HG03064 (cell line): ENCODE data around the gene SCGB1D1.
"Not testable (repeated sequence)": the region's sequence is repeated elsewhere in the genome, so short reads cannot be mapped to it uniquely, and the experiment has no call there.

Source experiments
- ATAC-seq: cut with Tn5 transposase; IDR thresholded peaks from one replicate; pipeline ENCODE4 v1.9.1; 2021; ENCODE audit warnings: low read depth; ENCODE audit not compliant: unreplicated experiment

SCGB1D1 gene

DNA sequence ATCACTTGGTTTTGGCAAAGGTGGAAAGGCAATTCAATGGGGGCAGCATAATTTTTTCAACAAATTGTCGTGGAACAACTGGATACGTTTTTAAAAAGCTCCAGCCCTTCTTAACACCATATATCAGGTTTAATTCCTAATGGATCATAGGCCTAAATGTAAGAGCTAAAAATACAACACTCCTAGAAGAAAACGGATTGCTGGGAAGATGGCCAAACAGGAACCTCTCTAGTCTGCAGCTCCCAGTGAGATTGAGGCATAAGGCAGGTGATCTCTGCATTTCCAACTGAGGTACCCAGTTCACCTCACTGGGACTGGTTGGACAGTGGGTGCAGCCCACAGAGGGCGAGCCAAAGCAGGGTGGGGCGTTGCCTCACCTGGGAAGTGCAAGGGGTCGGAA is 32.4 kb upstream of the SCGB1D1 start:
- ATAC-seq, result no peak

GRCh38 chr11:62166371-62166770 is 23.6 kb upstream of the SCGB1D1 start:
- no peak for ATAC-seq

GRCh38 chr11:62169448-62169847 is 20.6 kb upstream of the SCGB1D1 start:
- no peak for ATAC-seq

GRCh38 chr11:62169935-62170334 is 20.1 kb upstream of the SCGB1D1 start:
- ATAC-seq, result no peak

DNA sequence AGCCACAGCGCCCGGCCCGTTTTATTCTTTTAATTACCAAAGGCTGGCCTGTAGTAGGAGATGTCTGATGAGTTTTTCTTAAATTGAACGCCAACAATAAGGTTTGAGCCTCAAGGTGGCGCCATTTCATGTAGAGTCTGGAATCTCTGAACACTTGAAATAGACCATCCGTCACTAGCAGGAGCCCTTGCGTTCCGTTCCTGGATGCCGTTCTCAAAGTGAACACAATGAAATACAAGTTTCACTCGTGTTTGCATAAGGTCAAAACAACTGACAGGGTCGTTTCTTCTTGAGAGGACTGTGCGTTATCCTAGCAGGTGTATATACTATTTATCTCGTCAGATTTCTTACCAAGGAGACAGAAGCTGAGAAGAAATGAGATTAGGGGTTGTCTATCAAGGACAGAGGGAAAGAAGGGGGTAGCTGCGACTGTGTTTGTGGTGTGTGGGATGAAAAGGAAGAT is 18.7 kb upstream of the SCGB1D1 start:
- ATAC-seq, result no peak

- ATAC-seq, result no peak
Measured at GRCh38 chr11:62172294-62172693, 17.7 kb upstream of the SCGB1D1 start.

GRCh38 chr11:62176766-62177165 is 13.2 kb upstream of the SCGB1D1 start:
- ATAC-seq, result no peak

GRCh38 chr11:62179995-62180394 is 10.0 kb upstream of the SCGB1D1 start:
- ATAC-seq, result no peak

DNA sequence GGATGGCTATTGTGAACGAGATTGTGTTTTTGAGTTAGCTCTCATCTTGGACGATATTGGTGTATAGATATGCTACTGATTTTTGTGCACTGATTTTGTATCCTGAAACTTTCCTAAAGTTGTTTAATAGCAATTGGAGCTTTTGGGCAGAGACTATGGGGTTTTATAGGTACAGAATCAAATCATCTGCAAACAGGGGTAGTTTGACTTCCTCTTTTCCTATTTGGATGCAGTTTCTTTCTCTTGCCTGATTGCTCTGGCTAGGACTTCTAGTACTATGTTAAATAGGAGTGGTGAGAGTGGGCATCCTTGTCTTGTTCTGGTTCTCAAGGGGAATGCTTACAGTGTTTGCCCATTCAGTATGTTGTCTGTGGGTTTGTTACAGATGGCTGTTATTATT is 8.9 kb upstream of the SCGB1D1 start:
- no peak for ATAC-seq

DNA sequence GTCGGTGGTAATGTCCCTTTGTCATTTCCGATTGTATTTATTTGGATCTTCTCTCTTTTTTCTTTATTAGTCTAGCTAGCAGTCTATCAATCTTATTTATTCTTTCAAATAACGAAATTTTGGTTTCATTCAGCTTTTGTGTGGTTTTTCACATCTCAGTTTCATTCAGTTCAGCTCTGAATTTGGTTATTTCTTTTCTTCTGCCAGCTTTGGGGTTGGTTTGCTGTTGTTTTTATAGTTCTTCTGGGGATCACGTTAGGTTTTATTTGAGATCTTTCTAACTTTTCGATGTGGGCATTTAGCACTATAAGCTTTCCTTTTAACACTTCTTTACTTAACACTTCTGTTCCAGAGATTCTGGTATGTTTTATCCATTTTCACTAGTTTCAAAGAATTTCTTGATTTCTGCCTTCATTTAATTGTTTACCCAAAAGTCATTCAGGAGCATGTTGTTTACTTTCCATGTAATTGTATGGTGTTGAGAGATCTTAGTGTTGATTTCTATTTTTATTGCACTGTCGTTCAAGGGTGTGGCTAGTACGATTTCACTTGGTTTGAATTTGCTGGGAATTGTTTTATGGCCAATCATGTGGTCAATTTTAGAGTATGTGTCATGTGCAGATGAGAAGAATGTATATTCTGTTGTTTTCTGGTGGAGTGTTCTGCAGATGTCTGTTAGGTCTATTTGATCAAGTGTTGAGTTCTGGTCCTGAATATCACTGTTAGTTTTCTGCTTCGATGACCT is 7.7 kb upstream of the SCGB1D1 start:
- ATAC-seq, result no peak

DNA sequence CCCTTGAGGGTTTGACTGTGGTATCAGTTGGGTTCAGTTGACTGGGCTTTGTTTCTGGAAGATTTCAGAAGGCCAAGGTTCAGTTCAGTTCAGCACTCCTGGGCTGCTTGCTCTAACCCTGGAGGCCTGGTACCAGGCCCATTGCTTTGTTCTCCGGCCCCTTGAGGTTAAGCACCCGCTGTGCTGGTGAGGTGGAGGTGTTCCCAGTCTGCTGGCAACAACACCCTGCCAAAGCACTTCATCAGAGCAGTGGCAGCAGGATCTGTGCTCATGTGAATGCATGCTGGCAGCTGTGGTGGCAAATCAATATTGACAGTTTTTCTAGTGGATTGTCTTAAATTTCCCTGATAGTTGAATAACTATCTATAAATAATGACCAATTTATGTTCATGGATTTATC is 3.8 kb upstream of the SCGB1D1 start:
- ATAC-seq, result no peak

DNA sequence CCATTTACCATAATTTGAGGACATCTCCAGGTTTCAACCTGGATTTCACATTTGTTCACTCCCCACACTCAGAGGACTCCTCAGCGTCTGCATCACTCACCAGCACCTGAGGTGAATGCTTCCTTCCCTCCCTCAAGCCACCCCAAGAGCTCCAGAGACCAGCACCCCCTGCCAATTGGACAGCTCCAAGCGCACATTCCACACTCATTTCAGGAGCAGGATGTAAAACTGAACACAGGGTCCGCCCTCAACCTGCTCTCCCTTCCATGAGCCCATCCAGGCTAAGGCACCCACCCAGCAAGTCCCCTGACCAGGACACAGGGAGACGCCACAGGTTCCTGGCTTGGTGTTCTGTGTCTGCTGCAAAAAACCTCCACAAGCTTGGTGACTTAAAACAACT is 3.9 kb downstream of the SCGB1D1 start:
- ATAC-seq, result no peak

DNA sequence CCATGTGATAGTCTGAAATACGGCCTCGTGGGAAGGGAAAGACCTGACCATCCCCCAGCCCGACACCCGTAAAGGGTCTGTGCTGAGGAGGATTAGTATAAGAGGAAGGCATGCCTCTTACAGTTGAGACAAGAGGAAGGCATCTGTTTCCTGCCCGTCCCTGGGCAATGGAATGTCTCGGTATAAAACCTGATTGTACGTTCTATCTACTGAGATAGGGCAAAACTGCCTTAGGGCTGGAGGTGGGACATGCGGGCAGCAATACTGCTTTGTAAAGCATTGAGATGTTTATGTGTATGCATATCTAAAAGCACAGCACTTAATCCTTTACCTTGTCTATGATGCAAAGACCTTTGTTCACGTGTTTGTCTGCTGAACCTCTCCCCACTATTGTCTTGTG is 5.0 kb downstream of the SCGB1D1 start:
- ATAC-seq, result not testable (repeated sequence)

- no peak for ATAC-seq
Measured at GRCh38 chr11:62195945-62196344, 5.9 kb downstream of the SCGB1D1 start.

DNA sequence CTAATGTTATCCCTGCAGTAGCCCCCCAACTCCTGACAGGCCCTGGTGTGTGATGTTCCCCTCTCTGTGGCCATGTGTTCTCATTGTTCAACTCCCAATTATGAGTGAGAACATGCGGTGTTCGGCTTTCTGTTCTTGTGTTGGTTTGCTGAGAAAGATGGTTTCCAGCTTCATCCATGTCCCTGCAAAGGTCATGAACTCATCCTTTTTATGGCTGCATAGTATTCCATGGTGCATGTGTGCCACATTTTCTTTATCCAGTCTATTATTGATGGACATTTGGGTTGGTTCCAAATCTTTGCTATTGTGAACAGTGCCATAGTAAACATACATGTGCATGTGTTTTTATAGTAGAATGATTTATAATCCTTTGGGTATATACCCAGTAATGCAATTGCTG is 7.4 kb downstream of the SCGB1D1 start:
- not testable (repeated sequence) for ATAC-seq

DNA sequence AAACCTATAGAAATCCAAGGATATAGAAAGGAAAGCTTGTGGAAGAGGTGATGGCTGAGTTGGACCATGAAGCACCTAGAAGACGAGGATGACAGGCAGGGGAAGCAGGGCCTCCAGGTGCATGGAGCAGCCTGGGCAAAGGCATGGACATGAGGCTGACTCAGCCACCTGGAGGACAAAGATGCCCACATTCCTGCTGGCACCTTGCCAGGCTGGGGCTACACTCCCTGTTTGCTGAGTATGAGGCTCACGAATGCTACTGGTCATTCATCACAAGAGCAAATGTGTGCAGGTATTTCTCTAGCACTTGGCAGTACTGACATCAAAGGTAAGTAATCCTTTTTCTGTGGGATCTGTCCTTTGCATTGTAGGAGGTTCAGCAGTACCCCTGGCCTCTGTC is 11.4 kb downstream of the SCGB1D1 start:
- no peak for ATAC-seq

DNA sequence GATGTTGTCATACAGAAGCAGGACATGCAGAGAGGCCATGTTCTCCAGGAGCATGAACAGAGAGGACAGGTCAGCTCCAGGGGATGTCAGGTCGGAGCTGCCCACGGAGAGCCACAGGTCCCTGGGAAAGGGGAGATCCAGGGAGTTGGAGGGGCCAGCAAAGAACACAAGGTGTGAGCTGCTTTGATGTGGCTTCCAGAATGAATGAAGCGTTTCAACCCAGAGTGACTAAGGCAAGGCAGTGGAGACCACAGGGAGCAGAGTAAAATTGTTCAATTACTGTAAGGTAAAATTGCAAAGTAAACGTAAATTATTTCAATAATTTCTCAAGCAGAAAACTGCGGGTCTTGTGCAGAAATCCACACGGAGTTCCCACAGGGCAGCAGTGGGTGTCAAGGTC is 12.9 kb downstream of the SCGB1D1 start:
- ATAC-seq, result no peak

DNA sequence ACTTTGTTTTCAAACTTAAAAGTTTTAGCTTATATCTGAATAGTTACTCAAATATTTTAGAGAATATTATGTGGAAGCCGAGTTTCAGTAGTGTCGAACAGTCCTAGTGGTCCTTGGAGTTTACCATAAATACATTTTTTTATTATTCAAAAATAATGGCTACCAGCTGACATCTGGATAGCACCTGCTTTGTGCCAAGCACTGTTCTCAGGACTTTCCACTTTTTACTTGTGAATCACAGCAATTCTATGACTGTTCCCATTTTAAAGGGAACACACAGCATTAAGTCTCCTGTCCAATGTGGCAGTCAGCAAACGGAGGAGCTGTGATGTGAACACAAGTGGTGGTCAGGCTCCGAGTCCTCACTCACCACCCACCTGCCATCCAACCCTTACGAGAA is 14.4 kb downstream of the SCGB1D1 start:
- no peak for ATAC-seq

DNA sequence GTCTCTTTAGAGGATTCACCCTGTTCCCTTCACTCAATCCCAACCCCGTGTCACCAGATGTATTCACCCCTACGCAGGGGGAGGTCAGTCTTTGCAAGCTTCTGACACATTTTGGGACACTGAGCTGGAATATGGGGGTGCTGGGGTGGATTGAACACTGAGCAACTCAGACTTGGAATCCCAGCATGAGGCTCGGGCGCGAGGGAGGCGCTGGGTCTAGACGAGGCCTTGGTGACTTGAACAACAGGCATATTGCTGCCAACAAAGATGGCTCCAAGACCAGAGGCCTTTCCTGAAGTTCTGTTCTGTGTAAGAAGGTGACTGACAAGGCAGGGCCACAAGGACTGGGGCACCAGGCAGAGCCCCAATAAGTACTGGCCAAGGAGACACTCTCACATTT is 15.4 kb downstream of the SCGB1D1 start:
- no peak for ATAC-seq

- not testable (repeated sequence) for ATAC-seq
Measured at GRCh38 chr11:62206276-62207066, 16.5 kb downstream of the SCGB1D1 start.

GRCh38 chr11:62208785-62209144 is 18.7 kb downstream of the SCGB1D1 start:
- no peak for ATAC-seq

DNA sequence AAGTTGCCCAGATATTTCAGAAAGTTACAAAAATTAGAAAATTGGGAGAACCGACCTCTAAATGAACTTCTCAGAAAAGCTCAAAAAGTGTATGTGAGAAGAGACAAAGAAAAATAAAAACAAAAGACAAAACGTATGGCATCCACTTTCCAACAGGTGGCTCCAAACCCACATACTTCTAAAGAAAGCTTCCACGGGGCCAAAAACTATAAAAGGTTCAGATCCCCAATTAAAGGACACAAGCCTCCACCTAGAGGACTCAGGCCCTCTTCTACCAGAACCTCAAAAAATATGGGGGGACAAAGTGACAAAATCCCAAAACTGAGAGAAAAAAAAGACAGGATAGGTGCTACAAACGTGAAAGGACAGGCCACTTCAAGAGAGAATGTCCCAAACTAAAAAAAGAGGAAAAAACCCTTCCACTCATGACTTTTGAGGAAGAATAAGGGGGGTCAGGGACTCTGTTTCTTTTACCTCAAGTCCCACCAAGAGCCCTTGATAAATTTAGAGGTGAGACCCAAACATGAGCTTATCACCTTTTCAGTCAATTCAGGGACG is 27.3 kb downstream of the SCGB1D1 start:
- ATAC-seq, result no peak
